ENCODE results near the gene SEC11C. TPM values are rescaled to one million over a fixed set of nuclear protein-coding genes. Genes with fewer than 3 reads are reported as not detected.
A peak's percentile ranks its signal among the peaks of the same experiment; 100 is the strongest.

Gene SEC11C
- total RNA-seq (2021): 15.7 and 15.8 TPM in 2 replicates
- percentile 52 among the genes with signal in this experiment for Bru-seq, nascent RNA
- percentile 44 among the genes with signal in this experiment for BruChase-seq, experiment 1, labeled RNA remaining after a 2-hour chase
- percentile 56 among the genes with signal in this experiment for BruChase-seq, experiment 2, labeled RNA remaining after a 6-hour chase
- long read RNA-seq, transcript SEC11C-204 (6 exons, 1,202 nt): major isoform, 29 of 33 reads
- long read RNA-seq, partial matches to known transcripts: 0 of 33 reads
- long read RNA-seq, other reads (novel, unspliced or antisense): 1 of 33 reads

- intact Hi-C loops (cut with micrococcal nuclease; ENCODE audit: unreplicated experiment): no loop called here
- Histone ChIP-seq H3K4me1 (replicated peaks; ENCODE audit: insufficient read depth) (peaks cover 13% of the 10 kb centered on the region), H3F3A (ENCODE audit: insufficient read depth, low read depth) (no peaks in the 10 kb centered on the region), H3K27me3 (ENCODE audit: insufficient read depth, low read depth) (peaks cover 15% of the 10 kb centered on the region), H3K79me2 (ENCODE audit: low read depth) (peaks cover 37% of the 10 kb centered on the region), H4K20me1 (ENCODE audit: insufficient read depth) (peaks cover 11% of the 10 kb centered on the region; the same call in 1 of the 2 replicates), H3K9me2 (ENCODE audit: insufficient read depth) (no peaks in the 10 kb centered on the region), H3K9me3 (ENCODE audit: insufficient read depth, low read depth) (no peaks in the 10 kb centered on the region), H3K4me3 (peak within 1 kb of the TSS; percentile 98), H2AFZ (peak within 1 kb of the TSS; percentile 97), H3K27ac (peak within 1 kb of the TSS; percentile 86), H3K4me2 (peak within 1 kb of the TSS; percentile 99), H3K36me3 (ENCODE audit: low read depth) (no peaks in the 10 kb centered on the region)
- no TSS peak for BruUV-seq (replicated peaks)
- peak; percentile 91 to 93 for DNase-seq
- ChIA-PET CTCF (no interaction called here), POLR2A (ENCODE audit: unreplicated experiment) (no interaction called here)
- TF ChIP-seq EZH2 (IDR thresholded peaks at IDR 0.05; ENCODE audit: low read depth): no peak
- TF ChIP-seq CTCF (conservative IDR thresholded peaks at IDR 0.05): no peak
Observed at GRCh38 chr18:59139615-59140301, at the start of gene SEC11C. SEC11C (plus strand) TSS chr18:59139884; CDS start chr18:59139949, 65 bp downstream.

GRCh38 chr18:59090966-59091603, 48.6 kb upstream of the SEC11C start:
- H3K4me3 ChIP-seq: no peak overlapping the region
- no TSS peak for BruUV-seq (replicated peaks)
- H3K27ac ChIP-seq: no peak overlapping the region
- H4K20me1 ChIP-seq (ENCODE audit: insufficient read depth): no peaks in the 10 kb centered on the region
- POLR2A ChIA-PET (ENCODE audit: unreplicated experiment): no interaction called here
- H3K36me3 ChIP-seq (ENCODE audit: low read depth): no peaks in the 10 kb centered on the region
- H3K4me2 ChIP-seq: no peak overlapping the region
- H3K9me3 ChIP-seq (ENCODE audit: insufficient read depth, low read depth): no peaks in the 10 kb centered on the region
- no peak overlapping the region for H2AFZ ChIP-seq
- intact Hi-C loops (cut with micrococcal nuclease; ENCODE audit: unreplicated experiment): no loop called here
- no peaks in the 10 kb centered on the region for H3K4me1 ChIP-seq (replicated peaks; ENCODE audit: insufficient read depth)
- TF ChIP-seq EZH2 (IDR thresholded peaks at IDR 0.05; ENCODE audit: low read depth) (no peak), CTCF (conservative IDR thresholded peaks at IDR 0.05) (no peak)
- no peaks in the 10 kb centered on the region for H3K9me2 ChIP-seq (ENCODE audit: insufficient read depth)
- H3F3A ChIP-seq (ENCODE audit: insufficient read depth, low read depth): no peaks in the 10 kb centered on the region
- peaks cover 58% of the 10 kb centered on the region for H3K27me3 ChIP-seq (ENCODE audit: insufficient read depth, low read depth)
- no peak for DNase-seq
- no peaks in the 10 kb centered on the region for H3K79me2 ChIP-seq (ENCODE audit: low read depth)
- CTCF ChIA-PET: no interaction called here

DNA sequence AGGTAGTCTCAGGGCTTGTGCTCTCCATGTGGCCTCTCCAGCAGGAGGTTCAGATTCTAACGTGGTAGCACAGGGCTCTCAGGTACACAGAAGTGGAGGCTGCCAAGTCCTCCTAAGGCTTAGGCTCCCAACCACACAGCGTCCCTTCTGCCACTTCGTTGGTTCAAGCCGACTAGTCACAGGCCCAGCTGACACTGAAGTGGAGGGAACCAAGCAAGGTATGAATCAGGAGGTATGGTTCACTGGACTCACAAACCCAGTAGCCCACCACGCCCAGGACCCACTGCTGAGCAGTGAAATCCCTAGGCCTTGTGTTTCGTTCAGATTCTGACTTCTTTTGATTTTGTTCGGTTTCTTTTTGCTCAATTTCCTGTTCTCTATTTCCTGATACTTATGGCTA, 46.0 kb upstream of the SEC11C start:
- DNase-seq: no peak
- H3K36me3 ChIP-seq (ENCODE audit: low read depth): no peaks in the 10 kb centered on the region
- no peaks in the 10 kb centered on the region for H3F3A ChIP-seq (ENCODE audit: insufficient read depth, low read depth)
- H3K27ac ChIP-seq: no peak overlapping the region
- no peak overlapping the region for H3K4me2 ChIP-seq
- no peak overlapping the region for H2AFZ ChIP-seq
- no peaks in the 10 kb centered on the region for H3K79me2 ChIP-seq (ENCODE audit: low read depth)
- CTCF ChIA-PET: no interaction called here
- BruUV-seq (replicated peaks): no TSS peak
- POLR2A ChIA-PET (ENCODE audit: unreplicated experiment): no interaction called here
- H3K4me3 ChIP-seq: no peak overlapping the region
- no peaks in the 10 kb centered on the region for H3K9me3 ChIP-seq (ENCODE audit: insufficient read depth, low read depth)
- H3K9me2 ChIP-seq (ENCODE audit: insufficient read depth): no peaks in the 10 kb centered on the region
- H3K27me3 ChIP-seq (ENCODE audit: insufficient read depth, low read depth): peaks cover 76% of the 10 kb centered on the region
- intact Hi-C loops (cut with micrococcal nuclease; ENCODE audit: unreplicated experiment): no loop called here
- H4K20me1 ChIP-seq (ENCODE audit: insufficient read depth): no peaks in the 10 kb centered on the region
- no peak for TF ChIP-seq EZH2 (IDR thresholded peaks at IDR 0.05; ENCODE audit: low read depth)
- no peak for TF ChIP-seq CTCF (conservative IDR thresholded peaks at IDR 0.05)
- no peaks in the 10 kb centered on the region for H3K4me1 ChIP-seq (replicated peaks; ENCODE audit: insufficient read depth)

All from PC-9 (cell line).